Activated CD4-positive, alpha-beta T cell treated with anti-CD3 and anti-CD28 coated beads, Interleukin-2, amount 50 U/mL, for 24 hours (primary cell): ENCODE data around the gene PPIB.
"Not testable (repeated sequence)": the region's sequence is repeated elsewhere in the genome, so short reads cannot be mapped to it uniquely, and the experiment has no call there.

Experiments
- DNase-seq, 2 donors: peaks; one replicate each; pipeline ENCODE4 v3.0.0-alpha.2; 2020; ENCODE audit warnings: low read depth in 1 of 2, low spot score in 1 of 2

Gene PPIB

DNA sequence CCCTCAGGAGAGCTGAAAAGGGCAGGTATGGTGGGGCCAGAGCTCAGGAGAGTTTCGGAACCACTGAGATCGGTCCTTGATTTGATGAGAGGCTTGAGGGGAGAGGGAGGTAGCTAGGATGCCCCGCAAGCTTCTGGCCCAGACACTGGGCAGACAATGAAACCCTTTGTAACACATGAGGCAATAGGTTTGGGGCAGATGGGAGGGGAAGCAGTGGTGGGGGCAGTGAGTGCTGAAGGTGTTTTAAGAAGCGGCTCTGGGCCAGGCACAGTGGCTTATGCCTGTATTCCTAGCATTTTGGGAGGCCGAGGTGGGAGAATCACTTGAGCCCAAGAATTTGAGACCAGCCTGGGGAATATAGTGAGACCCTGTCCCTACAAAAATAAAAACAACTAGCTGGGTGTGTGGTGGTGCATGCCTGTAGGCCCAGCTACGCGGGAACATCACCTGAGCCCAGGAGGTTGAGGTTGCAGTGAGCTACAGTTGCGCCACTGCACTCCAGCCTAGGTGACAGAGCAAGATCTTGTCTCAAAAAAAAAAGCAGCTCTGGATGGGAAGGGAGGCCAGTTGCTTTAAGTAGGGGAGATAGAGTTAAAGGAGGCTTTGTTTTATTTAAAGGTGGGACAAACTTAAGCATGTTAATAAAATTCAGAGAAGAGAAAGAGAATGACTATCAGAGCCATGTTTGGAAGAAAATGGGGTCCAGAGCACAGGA is 20.9 kb downstream of the PPIB start:
- DNase-seq, result no peak

DNA sequence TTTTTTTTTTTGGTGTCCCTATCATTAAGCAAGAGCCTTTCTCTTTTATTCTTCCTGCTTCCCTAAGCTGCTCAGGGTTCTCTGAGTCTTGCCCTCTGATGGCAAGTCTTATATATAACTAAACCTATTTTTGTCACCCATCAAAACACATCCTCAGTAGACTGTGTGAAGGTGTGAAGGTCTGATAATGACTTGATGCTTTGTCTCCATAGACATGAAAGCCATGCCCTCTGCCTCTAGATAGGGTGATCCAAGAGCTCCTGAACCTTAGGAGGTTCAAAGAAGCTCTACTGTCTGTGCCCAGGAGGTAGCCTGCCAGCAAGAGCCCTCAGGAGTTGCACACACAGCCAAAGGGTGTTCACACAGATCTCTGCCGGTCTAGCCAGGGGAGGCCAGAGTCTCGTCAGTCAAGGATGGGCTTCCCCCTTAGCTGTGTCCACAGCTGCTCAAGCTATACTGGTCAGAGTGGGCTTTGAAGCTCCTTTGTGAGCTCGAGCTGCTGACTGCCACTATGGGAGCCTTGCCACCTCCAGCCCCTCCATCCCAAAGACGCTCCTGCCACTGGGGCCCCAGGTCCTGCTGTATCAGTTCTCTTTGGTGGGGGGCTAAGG is 24.4 kb downstream of the PPIB start:
- no peak for DNase-seq

DNA sequence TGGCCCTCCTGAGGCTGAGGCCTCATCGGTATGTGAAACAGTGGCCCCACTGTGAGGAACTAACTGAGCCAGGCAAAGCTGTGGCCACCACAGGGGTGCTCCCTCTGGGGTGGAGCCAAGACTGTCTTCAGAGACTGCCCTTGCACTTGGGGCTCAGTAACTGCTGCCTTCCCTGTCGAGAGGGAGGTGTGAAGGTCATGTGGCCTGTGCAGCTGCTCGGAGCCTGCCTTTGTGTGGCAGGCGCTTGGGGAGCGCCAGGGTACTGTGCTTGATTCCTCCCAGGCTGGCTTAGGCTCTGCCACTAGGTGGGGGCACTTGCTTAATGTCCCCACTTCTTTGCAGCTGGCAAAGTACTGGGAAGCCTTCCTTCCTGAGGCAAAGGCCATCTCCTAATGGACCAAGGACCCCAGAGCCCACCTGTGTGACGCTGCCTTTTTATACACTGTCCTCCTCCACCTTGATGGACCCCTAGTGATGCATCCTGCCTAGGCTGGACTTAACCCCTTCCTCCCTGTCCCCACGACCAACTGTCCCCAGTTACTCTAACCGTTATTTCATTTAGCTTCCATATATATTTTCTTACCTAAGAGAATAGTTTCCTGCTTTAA is 25.5 kb downstream of the PPIB start:
- DNase-seq, result no peak

DNA sequence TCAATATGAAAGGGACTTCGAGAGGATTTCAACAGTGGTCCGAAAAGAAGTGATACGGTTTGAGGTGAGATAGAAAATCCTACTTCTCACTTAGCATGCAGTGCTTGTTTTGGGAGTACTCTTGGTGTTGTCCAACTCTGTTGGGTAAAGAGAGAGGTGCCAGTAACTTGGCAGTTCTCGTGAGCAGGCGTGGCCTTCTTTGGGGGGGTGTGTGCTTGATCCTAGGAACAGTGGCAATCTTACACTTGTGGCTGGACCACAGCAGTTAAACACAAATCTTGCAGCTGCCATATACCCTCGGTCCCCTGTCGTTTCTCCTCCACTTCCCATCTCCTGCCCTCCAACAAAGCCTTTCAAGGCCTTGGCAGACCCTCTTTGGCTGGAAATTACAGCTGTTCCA is 26.5 kb downstream of the PPIB start:
- DNase-seq, result no peak

DNA sequence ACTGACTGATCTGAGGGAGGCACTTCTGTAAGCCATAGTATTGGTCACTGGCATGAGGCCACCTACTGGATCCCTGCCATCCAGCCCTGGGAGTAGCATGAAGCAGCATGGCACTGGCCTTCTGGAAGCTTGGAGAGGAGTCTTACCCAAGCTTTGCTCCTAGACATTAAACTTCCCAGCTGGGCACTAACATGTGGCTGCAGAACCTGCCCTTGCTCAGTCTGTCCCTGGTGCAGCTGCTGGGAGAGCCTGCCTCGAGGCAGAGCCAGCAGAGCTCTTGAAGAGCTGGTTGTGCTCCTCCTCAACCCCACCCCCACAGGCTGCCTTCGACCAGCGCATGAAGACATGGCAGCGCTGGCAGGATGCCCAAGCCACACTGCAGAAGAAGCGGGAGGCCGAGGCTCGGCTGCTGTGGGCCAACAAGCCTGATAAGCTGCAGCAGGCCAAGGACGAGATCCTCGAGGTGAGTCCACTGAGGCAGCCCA is 28.4 kb downstream of the PPIB start:
- DNase-seq, result no peak

DNA sequence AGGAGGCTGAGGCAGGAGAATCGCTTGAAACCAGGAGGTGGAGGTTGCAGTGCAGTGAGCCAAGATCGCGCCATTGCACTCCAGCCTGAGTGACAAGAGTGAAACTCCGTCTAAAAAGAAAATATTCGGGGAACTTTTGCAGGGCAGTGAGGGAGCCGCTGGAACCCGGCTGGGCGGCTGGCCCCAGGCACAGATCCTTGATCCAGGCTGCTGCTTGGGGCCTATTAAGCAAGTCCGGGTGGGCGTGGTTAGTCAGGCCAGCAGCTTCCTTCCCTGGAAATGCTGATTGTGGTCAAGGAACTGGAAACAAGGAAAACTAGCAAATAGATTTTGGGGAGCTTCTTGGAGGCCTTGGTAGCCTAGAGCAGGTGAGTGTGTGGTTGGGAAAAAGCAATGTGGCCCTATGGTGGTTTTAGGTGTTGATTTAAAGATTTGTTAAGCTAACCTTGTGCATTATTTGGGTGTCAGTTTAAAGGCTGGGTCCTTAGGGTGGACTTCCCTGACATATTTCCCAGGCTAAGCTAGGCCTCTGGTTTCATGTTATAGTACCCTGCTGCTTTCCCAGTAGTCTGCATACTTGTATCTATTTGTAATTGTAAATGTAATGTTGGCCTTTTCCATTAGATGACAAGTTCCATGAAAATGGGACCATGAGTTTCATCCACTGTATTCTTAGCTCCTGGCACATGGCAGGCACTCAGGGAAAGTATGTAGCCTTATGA is 29.0 kb downstream of the PPIB start:
- DNase-seq, result no peak

DNA sequence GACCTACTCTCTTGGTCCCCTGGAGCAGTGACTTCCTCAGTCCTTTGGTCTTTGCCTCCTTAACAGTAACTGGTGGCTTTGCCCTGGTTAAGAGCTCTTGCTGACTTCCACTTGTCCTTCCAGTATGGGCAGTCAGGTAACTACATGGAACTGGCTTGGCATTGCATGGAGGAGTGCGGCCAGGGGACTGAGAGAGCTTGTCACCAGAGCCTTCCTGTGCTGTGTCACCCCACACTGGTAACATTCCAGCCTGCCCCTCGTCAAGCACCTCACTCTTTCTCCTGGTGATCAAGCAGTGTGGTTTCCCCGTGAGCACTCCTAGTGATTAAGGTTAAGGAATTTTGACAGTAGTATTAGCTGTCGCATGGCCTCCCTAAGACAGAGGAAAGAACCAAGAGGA is 30.6 kb downstream of the PPIB start:
- no peak for DNase-seq

DNA sequence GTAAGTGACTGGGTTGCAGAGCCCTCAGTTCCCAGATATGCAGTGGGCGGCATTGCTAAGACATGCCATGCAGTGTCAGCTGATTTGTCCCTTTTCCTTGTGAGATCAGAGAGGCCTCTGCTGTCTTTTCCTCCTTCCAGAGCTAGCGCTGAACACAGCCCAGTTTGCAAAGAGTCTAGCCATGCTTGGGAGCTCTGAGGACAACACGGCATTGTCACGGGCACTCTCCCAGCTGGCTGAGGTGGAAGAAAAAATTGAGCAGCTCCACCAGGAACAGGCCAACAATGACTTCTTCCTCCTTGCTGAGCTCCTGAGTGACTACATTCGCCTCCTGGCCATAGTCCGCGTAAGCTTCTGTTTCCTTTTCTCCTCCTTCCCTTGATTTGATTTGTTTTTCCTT is 31.3 kb downstream of the PPIB start:
- DNase-seq, result no peak

DNA sequence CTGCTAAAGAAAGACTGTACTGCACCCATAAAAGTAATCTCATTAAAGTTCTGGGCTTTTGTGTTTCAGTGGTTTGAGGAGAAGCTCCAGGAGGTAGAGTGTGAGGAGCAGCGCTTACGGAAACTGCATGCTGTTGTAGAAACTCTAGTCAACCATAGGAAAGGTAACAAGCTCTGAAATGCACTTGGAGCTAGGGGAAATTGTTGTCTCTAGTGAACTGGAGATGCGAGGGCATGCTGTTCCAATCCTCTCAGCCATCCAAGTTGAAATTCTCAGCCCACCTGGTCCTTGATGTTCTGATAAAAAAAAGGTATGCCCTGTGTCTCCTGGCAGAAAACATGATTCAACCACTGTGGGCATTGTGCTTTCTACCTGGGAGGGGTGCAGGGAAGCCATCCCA is 32.7 kb downstream of the PPIB start:
- DNase-seq, result no peak

DNA sequence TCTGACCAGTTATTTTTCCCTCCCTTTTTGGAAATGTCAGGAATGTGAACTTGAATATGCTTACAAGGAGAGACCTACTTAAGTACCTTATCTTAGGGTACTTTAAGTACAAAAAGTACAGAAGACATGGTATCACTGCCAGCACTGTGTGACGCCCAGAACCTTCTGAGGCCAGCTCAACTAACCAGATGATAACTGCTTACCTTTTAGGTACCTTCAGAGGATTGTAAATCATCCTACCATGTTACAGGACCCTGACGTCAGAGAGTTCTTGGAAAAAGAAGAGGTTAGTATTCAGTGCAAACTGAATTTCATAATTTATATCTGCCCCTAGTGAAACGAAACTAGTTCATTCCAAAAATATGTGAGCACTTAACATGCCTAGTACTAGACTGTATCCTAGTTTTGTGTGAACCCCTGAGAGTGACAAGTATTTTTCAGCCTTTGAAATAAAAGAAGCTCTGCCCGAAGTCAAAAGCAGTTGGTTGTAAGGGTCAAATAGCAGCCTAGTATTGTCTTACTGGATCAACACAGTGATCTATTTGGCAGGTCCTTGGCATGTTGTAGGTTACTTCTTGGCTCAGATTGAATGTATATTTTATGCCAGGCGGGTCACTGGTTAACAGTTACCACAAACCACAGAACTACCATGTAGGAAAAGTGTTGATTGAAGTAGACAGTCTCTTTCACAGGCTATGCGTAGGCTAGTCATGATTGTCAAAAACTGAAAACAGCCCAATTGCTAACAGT is 35.1 kb downstream of the PPIB start:
- DNase-seq, result no peak

DNA sequence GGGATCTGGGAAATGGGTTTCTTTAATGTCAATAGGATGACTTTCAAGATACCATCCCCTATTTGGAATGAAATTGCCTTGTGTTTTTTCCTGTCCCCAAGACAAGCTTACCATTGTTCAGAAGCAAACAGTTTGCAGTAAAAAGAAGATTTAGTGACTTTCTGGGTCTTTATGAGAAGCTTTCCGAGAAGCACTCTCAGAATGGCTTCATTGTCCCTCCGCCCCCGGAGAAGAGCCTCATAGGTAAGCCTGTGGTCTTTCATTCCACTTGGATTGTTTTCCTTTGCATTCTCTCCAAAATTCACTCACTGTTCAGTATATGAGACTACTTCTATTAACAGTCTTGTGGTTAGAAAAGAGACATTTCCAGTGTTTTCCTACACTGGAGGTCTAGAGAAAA is 36.8 kb downstream of the PPIB start:
- DNase-seq, result no peak

DNA sequence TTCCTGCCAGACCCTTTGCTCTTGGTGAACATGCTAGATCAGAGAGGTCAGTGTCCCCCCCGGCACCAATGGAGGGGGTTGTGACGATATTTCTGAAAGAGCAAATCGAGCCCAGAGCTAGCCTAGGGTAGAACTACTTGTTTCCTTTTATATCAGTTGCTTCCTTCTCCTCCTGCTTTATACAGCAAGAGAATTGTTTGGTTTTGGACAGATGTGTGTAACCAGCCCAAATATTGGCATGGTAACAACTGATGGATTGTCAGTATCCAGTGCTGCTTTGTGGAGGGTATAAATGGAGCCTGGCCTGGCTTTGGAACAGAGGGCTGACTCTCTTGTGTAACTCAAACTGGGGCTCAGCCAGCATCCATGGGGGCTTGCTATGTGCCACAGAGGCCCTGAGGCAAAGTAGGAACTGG is 39.9 kb downstream of the PPIB start:
- DNase-seq, result no peak

DNA sequence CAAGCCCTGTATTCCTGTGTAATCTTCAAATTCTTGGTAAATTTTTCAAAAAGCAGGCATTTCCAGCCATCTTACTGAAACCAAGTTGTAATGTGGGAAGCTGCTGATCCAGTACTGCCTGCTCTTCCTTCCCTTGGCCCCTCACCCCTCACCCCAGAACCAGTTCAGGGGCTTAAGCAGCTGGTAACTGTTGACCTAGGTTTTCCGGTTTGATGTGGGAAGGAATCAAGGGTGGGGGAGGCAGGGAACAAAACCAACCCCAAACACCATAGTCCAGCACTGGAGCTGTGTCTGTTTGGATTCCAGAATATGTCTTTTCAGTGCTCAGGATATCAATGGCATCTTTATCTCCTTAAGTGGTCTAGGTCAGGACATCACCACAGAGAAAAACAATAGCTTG is 40.4 kb downstream of the PPIB start:
- no peak for DNase-seq

DNA sequence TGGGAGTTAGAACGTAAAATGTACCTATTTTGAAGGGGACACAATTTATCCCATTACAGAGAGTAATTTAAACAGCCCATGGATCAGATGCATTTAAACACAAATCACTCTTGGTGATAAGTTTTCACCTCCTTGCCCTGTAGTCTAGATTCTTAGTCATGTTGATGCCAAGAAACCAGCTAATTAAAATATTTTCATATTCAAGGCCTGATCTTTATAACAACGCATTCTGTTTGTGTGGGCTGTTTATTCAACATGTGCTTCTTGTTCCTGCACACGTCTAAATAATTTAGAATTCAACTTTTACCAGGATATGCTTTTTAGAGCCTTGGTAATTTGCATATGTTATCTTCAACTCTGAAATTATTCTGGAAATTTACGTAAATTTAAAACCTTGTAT is 41.2 kb downstream of the PPIB start:
- no peak for DNase-seq

DNA sequence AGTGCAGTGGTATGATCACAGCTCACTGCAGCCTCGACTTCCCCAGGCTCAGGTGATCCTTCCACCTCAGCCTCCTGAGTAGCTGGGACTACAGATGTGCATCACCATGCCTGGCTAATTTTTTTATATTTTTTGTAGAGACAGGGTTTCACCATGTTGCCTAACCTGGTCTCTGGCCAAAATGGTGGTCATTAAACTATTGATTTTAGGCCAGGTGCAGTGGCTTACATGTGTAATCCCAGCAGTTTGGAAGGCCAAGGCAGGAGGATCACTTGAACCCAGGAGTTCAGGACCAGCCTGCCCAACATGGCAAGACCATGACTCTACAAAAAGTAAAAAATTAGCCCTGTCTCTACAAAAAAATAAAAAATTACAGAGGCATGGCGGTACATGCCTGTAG is 42.5 kb downstream of the PPIB start:
- not testable (repeated sequence) for DNase-seq

DNA sequence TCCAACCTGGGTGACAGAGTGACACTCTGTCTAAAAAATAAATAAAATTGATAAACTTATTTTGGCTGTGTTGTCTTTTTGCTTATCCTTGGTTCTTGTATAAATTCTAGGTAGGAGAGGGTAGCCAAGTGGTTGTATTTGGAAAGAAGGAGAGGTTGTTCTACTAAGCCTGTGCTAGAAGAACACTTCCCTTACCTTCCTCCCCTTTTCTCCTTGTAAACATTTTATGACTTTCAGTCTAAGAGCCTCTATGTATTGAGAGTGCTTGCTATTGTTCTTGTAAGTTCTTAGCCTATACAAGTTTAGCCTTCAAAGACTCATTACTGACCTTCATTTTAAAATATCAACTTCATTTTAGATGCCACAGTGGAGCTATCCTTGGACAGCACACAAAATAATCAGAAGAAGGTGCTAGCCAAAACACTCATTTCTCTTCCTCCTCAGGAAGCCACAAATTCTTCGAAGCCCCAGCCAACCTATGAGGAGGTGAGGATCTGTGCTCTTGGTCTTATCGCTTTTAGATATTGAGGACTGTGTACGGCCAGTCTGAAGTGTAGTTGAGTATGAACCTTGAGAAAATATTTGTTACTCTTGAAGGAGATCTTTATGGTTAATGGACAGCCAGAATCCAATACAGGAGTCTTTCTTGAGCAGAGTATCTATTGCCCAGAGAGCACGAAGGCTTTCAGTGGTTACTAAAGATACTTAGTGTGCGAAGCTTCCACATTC is 44.9 kb downstream of the PPIB start:
- no peak for DNase-seq

DNA sequence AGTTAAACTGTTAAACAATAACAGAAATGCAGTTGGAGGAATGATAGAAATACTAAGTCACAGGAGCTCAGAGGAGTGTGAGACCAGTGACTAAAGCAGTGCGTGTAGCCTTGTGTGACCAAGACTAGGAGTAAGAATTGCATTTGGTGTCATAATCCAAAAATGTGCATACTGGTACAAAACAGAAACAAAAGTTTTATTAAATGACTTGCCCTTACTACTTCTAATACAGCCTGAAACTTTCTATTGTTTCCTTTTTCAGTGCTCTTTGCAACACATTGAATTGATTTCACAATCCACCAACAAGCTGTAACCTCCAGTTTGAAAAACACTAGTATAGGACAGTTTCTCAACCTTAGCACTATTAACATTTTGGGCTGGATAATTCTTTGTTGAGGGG is 49.9 kb downstream of the PPIB start:
- no peak for DNase-seq

DNA sequence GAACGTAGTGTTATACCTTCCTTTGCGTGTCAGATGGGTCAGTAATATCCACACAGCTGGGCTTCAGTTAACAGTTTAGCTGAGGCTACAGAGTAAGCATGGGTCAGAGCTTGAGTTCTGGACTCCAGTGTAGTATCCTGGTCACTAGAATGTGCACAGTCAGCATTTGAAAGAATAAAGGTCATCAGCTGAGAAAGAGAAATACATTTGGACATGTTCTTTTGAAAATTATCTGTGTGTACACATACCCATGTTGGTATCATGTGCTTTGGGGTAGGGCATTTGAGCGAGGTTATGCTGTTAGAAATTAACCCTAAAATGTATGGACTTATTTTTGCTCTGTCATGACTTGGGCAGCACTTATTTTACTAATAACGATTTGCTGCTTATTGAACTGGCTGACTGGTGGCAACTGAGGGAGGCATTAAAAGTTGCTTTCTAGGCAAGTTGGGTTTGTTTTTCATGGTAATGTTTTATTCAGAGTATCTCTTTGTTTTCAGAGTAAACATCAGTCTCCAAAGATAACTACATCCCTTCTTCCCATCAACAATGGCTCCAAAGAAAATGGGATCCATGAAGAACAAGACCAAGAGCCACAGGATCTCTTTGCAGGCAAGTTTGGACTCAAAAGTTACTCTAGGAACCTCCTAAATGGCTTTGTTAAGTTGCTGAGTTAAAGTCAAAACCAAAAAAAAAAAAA is 50.6 kb downstream of the PPIB start:
- DNase-seq, result no peak

DNA sequence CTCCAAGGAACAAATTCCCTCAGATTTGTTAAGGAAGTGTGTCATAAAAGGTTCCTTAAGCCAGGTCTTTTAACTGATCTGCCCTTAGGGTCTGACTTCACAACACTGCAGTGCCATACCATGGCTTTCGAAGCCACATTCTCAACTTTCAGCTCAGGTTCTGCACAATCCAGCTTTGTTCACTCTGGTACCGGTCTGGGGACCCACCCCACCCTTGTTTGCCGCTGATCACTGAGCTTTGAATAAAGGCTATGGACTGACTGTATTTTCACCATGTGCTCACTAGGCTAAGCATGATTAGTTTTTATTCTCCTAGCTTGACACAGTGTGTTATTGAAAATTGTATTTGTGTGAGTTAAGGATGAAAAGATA is 51.2 kb downstream of the PPIB start:
- DNase-seq, result no peak
